Measurements from ENCODE around the gene ARL15.

GRCh38 chr5:53956196-53956595 lies 354.2 kb downstream of the ARL15 start:
- TF ChIP-seq POLR2A (IDR thresholded peaks at IDR 0.05) (no peak), CTCF (IDR thresholded peaks at IDR 0.05) (no peak)

All from breast epithelium (tissue), 3 donors.